ENCODE results near the gene POLE2. TPM values are rescaled to one million over a fixed set of nuclear protein-coding genes. Genes with fewer than 3 reads are reported as not detected.

The POLE2 gene
- polyA plus RNA-seq, 1 experiment: 3.3 TPM

- no peaks in the 10 kb centered on the region for H3K27me3 ChIP-seq (ENCODE audit: control insufficient read depth, insufficient read depth, low read length)
- TF ChIP-seq CTCF (IDR thresholded peaks at IDR 0.05; ENCODE audit: insufficient read depth, low read depth, low read length): no peak
- ChIA-PET POLR2A (interaction anchor here (0.6 to 1.0 kb wide), 2 partner anchors 13 to 14 kb away, joined by 3 to 4 read pairs; partner anchors contain the start of genes MGAT2 and RPL36AL), CTCF (interaction anchor here (0.6 to 2.3 kb wide), 18 partner anchors 11 to 228 kb away, joined by 3 to 25 read pairs (median 5); partner anchors contain the start of genes KLHDC2, MGAT2, NEMF and POLE2)
- H3K4me3 ChIP-seq (ENCODE audit: low read depth, low read length): peak within 1 kb of the TSS; percentile 97
- no peak for DNase-seq (ENCODE audit: low read depth)
- H3K36me3 ChIP-seq (ENCODE audit: control insufficient read depth, insufficient read depth, low read length): no peaks in the 10 kb centered on the region
Observed at GRCh38 chr14:49634547-49635334, 53.3 kb downstream of the POLE2 start, which contains the start of gene DNAAF2. Gene DNAAF2 (minus strand): TSS chr14:49635244. CDS start chr14:49635149, 95 bp downstream.

DNA sequence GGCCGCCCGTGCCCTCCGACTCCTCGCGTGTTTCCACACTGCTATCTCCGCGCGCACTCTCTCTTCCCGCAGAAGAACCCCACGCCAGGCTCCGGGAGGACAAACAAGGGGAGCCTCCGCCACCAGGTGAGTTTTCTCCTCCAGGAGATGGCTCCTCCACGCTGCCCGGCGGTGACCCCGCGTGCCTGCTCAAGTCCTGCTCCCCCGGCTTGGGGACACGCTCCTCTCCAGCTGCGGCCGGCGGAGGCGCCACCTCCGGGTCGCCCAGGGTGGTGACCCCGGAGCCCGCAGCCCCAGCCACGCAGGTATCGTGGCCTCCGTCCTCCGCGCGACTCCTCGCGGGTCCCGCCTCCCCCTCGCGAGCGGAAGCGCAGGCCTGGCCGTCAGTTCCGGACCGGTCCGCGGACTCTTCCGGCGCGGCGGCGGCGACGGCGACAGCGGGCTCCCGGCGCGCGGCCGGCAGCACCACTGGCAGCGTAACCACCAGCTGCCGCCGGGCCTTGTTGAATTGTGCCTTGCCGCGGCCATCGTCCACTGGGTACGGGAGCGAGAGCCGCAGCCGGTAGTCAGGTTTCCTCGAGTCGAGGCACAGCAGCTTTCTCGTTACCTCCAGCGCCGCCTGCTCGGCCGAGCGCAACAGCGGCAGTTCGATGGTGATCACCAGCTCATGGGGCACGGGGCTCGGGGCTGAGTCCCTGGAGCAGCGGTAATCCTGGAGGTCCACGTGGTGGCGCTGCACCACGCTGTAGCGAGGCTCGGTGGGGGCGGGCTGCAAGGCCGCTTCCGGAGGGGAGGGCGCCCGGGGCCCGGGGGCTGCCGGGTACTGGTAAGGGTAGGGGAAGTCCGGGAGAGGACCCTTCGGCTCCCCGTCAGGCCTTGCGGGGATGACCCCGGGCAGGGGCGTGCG is 54.1 kb downstream of the POLE2 start:
- DNase-seq (ENCODE audit: low read depth): peak; percentile 47
- peak overlapping the region; percentile 97 for H3K4me3 ChIP-seq (ENCODE audit: low read depth, low read length)
- H3K27me3 ChIP-seq (ENCODE audit: control insufficient read depth, insufficient read depth, low read length): no peaks in the 10 kb centered on the region
- POLR2A ChIA-PET: interaction anchor here (1.0 kb wide), 1 partner anchor 13 kb away, joined by 4 read pairs; the partner anchor contains the start of genes MGAT2 and RPL36AL
- CTCF ChIA-PET: interaction anchor here (0.6 to 2.3 kb wide), 20 partner anchors 10 to 229 kb away, joined by 3 to 25 read pairs (median 4); partner anchors contain the start of genes KLHDC2, MGAT2, NEMF and POLE2
- no peaks in the 10 kb centered on the region for H3K36me3 ChIP-seq (ENCODE audit: control insufficient read depth, insufficient read depth, low read length)
- TF ChIP-seq CTCF (IDR thresholded peaks at IDR 0.05; ENCODE audit: insufficient read depth, low read depth, low read length): peak; percentile 82

GRCh38 chr14:49623941-49624839 is 63.8 kb downstream of the POLE2 start:
- no peak overlapping the region for H3K4me3 ChIP-seq (ENCODE audit: low read depth, low read length)

GRCh38 chr14:49623387-49623786 is 64.6 kb downstream of the POLE2 start:
- no peaks in the 10 kb centered on the region for H3K27me3 ChIP-seq (ENCODE audit: control insufficient read depth, insufficient read depth, low read length)
- no peak for DNase-seq (ENCODE audit: low read depth)
- H3K4me3 ChIP-seq (ENCODE audit: low read depth, low read length): no peak overlapping the region
- TF ChIP-seq CTCF (IDR thresholded peaks at IDR 0.05; ENCODE audit: insufficient read depth, low read depth, low read length): no peak
- ChIA-PET POLR2A (interaction anchor here (0.5 kb wide), 1 partner anchor 9 kb away, joined by 11 read pairs; no protein-coding TSS in a partner anchor), CTCF (interaction anchor here (0.9 to 2.3 kb wide), 3 partner anchors 9 to 229 kb away, joined by 4 to 12 read pairs (median 6); partner anchors contain the start of genes DNAAF2 and NEMF)
- no peaks in the 10 kb centered on the region for H3K36me3 ChIP-seq (ENCODE audit: control insufficient read depth, insufficient read depth, low read length)

More at GRCh38 chr14:49623941-49624839, 63.8 kb downstream of the POLE2 start:
- TF ChIP-seq CTCF (IDR thresholded peaks at IDR 0.05; ENCODE audit: insufficient read depth, low read depth, low read length): no peak
- ChIA-PET CTCF (interaction anchor here (0.9 to 2.3 kb wide), 3 partner anchors 8 to 228 kb away, joined by 4 to 12 read pairs (median 6); partner anchors contain the start of genes DNAAF2 and NEMF), POLR2A (interaction anchor here (0.5 kb wide), 1 partner anchor 8 kb away, joined by 11 read pairs; no protein-coding TSS in a partner anchor)
- DNase-seq (ENCODE audit: low read depth): no peak
- Histone ChIP-seq H3K27me3 (ENCODE audit: control insufficient read depth, insufficient read depth, low read length) (no peaks in the 10 kb centered on the region), H3K36me3 (ENCODE audit: control insufficient read depth, insufficient read depth, low read length) (no peaks in the 10 kb centered on the region)

Data from BJ (cell line).